Endothelial cell of umbilical vein (primary cell): ENCODE results near the gene CAPN14.

Experiments used
- EZH2 ChIP-seq: IDR thresholded peaks from 2 replicates; pipeline ENCODE4 v1.6.1; 2012; ENCODE audit warnings: borderline replicate concordance, low read depth, mild to moderate bottlenecking, moderate library complexity, low read length, inconsistent platforms; ENCODE audit not compliant: severe bottlenecking
- POLR2A ChIP-seq: IDR thresholded peaks from 2 replicates; pipeline ENCODE4 v1.6.1; 2012; ENCODE audit warnings: low read depth, mild to moderate bottlenecking, control low read depth, low read length
- POLR2AphosphoS5 ChIP-seq: IDR thresholded peaks from 2 replicates; pipeline ENCODE4 v1.6.1; 2012; ENCODE audit warnings: low read depth, mild to moderate bottlenecking, control low read depth, low read length, moderate library complexity; ENCODE audit not compliant: insufficient read depth
- TF ChIP-seq, protein P1 (sequence below), 2 donors: IDR thresholded peaks; 1 replicate in 1 of 2; 2 replicates in 1 of 2; pipeline ENCODE4 v1.5.1; 2011; ENCODE audit warnings: low read length in 2 of 2, mild to moderate bottlenecking in 2 of 2, moderate library complexity in 2 of 2, control low read depth in 1 of 2, inconsistent platforms in 1 of 2, low read depth in 1 of 2; ENCODE audit not compliant: insufficient read depth in 1 of 2; ENCODE audit errors: extremely low read depth in 1 of 2
- TF ChIP-seq, protein P2 (sequence below): IDR thresholded peaks from 2 replicates; pipeline ENCODE4 v1.6.1; 2011; ENCODE audit not compliant: insufficient read depth, insufficient read length

- TF ChIP-seq, protein P1, sequence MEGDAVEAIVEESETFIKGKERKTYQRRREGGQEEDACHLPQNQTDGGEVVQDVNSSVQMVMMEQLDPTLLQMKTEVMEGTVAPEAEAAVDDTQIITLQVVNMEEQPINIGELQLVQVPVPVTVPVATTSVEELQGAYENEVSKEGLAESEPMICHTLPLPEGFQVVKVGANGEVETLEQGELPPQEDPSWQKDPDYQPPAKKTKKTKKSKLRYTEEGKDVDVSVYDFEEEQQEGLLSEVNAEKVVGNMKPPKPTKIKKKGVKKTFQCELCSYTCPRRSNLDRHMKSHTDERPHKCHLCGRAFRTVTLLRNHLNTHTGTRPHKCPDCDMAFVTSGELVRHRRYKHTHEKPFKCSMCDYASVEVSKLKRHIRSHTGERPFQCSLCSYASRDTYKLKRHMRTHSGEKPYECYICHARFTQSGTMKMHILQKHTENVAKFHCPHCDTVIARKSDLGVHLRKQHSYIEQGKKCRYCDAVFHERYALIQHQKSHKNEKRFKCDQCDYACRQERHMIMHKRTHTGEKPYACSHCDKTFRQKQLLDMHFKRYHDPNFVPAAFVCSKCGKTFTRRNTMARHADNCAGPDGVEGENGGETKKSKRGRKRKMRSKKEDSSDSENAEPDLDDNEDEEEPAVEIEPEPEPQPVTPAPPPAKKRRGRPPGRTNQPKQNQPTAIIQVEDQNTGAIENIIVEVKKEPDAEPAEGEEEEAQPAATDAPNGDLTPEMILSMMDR (IDR thresholded peaks at IDR 0.05; ENCODE audit: extremely low read depth in 1 of 2, insufficient read depth in 1 of 2, low read depth in 1 of 2, low read length in 2 of 2), result no peak
- no peak for TF ChIP-seq EZH2
- no peak for TF ChIP-seq POLR2AphosphoS5
- no peak for TF ChIP-seq POLR2A
- TF ChIP-seq, protein P2, sequence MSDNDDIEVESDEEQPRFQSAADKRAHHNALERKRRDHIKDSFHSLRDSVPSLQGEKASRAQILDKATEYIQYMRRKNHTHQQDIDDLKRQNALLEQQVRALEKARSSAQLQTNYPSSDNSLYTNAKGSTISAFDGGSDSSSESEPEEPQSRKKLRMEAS, result no peak
Measured at GRCh38 chr2:31234683-31235503, 17.6 kb upstream of the CAPN14 start.
